Liver (tissue), 3 donors: ENCODE measurements around the gene TCERG1L.

Experiments
- GABPA ChIP-seq, 2 donors: IDR thresholded peaks in 1 of 2; conservative IDR thresholded peaks in 1 of 2; 2 replicates each; pipeline ENCODE4 v1.6.1; 2016; ENCODE audit warnings: antibody characterized with exemption in 2 of 2, mild to moderate bottlenecking in 1 of 2, moderate library complexity in 1 of 2
- RAD21 ChIP-seq, 2 donors: IDR thresholded peaks; 2 replicates each; pipeline ENCODE4 v1.6.1; 2016; ENCODE audit warnings: antibody characterized with exemption in 2 of 2, mild to moderate bottlenecking in 2 of 2
- TAF1 ChIP-seq: conservative IDR thresholded peaks from 2 replicates; pipeline ENCODE4 v1.6.1; 2016; ENCODE audit warnings: antibody characterized with exemption, mild to moderate bottlenecking
- TF ChIP-seq, protein P1 (sequence below): fragments of 150-350 bp; IDR thresholded peaks from 2 replicates; pipeline ENCODE4 v1.5.1; 2017; ENCODE audit warnings: improper control_type of control experiment, low read depth, low read length; ENCODE audit not compliant: missing input control
- donor health status: healthy.
- donor health status: healthy.

DNA sequence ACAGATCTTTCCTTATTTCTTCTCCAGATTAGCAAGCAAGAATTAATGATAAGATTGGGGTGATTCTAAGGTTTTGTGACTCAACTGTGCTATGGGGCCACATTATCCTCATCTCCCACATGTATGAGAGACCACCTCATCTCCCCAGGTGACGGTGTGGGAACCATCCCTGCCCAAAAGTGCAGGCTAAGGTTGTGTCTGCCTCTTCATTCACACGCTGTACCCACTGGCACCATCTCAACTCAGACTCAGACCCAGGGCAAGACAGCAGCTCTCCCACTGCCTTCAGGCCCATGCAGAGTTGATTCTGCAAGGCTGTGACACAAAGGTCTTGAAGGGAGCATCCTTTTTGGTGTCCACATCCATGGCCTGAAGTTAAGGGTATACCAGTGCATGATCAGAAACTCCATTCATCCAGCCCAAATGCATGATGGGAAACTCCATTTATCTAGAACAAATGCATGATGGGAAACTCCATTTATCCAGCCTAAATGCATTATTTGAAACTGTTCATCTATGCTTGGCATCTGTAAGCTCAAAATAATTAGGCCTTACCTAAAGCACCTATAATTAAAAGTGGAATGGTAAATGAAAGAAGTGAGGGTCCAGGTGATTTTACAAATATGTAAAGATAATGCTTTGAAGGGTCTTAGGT, 99.4 kb downstream of the TCERG1L start:
- TF ChIP-seq, protein P1, sequence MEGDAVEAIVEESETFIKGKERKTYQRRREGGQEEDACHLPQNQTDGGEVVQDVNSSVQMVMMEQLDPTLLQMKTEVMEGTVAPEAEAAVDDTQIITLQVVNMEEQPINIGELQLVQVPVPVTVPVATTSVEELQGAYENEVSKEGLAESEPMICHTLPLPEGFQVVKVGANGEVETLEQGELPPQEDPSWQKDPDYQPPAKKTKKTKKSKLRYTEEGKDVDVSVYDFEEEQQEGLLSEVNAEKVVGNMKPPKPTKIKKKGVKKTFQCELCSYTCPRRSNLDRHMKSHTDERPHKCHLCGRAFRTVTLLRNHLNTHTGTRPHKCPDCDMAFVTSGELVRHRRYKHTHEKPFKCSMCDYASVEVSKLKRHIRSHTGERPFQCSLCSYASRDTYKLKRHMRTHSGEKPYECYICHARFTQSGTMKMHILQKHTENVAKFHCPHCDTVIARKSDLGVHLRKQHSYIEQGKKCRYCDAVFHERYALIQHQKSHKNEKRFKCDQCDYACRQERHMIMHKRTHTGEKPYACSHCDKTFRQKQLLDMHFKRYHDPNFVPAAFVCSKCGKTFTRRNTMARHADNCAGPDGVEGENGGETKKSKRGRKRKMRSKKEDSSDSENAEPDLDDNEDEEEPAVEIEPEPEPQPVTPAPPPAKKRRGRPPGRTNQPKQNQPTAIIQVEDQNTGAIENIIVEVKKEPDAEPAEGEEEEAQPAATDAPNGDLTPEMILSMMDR, result no peak
- TF ChIP-seq TAF1 (no peak), RAD21 (IDR thresholded peaks at IDR 0.05) (no peak), GABPA (IDR thresholded peaks at IDR 0.05 in 1 of 2, conservative IDR thresholded peaks at IDR 0.05 in 1 of 2) (no peak)
